MM.1S (cell line): ENCODE measurements around the gene TENM4.

ENCODE experiments used
- DNase-seq: peaks from one replicate; pipeline ENCODE4 v3.0.0-alpha.2; 2015
- H2AFZ ChIP-seq: fragments of 300-600 bp; sonication (generic); 2 replicates; pipeline ENCODE4 v1.6.0; 2016; ENCODE audit warnings: antibody characterized with exemption, low read length
- H3F3A ChIP-seq: fragments of 300-600 bp; sonication (generic); 2 replicates; pipeline ENCODE4 v1.6.1; 2016; ENCODE audit warnings: mild to moderate bottlenecking, antibody characterized with exemption, low read length, moderate library complexity, mixed read lengths; ENCODE audit not compliant: insufficient read depth
- H3K27ac ChIP-seq: fragments of 300-600 bp; sonication (generic); 2 replicates; pipeline ENCODE4 v1.5.1; 2016; ENCODE audit warnings: mild to moderate bottlenecking, low read length
- H3K27me3 ChIP-seq: fragments of 300-600 bp; sonication (generic); replicated peaks from 2 replicates; pipeline ENCODE4 v1.6.0; 2016; ENCODE audit warnings: low read length; ENCODE audit not compliant: insufficient read depth
- H3K36me3 ChIP-seq: fragments of 300-600 bp; sonication (generic); replicated peaks from 2 replicates; pipeline ENCODE4 v1.6.1; 2016; ENCODE audit warnings: mild to moderate bottlenecking, low read length, mixed read lengths; ENCODE audit not compliant: insufficient read depth
- H3K4me1 ChIP-seq: fragments of 300-600 bp; sonication (generic); 2 replicates; pipeline ENCODE4 v1.6.1; 2016; ENCODE audit warnings: low read length, mixed read lengths
- H3K4me2 ChIP-seq: fragments of 300-600 bp; sonication (generic); 2 replicates; pipeline ENCODE4 v1.6.0; 2016; ENCODE audit warnings: low read depth, low read length
- H3K4me3 ChIP-seq: fragments of 300-600 bp; sonication (generic); 2 replicates; pipeline ENCODE4 v1.5.1; 2016; ENCODE audit warnings: low read length, mixed read lengths
- H3K79me2 ChIP-seq: fragments of 300-600 bp; sonication (generic); 2 replicates; pipeline ENCODE4 v1.6.1; 2016; ENCODE audit warnings: mixed run types, low read length, mixed read lengths
- H3K9ac ChIP-seq: fragments of 300-600 bp; sonication (generic); 2 replicates; pipeline ENCODE4 v1.6.1; 2016; ENCODE audit warnings: low read length, mixed read lengths
- H3K9me2 ChIP-seq: fragments of 300-600 bp; sonication (generic); replicated peaks from 2 replicates; pipeline ENCODE4 v1.6.1; 2016; ENCODE audit warnings: mild to moderate bottlenecking, low read length, mixed read lengths; ENCODE audit not compliant: insufficient read depth
- H3K9me3 ChIP-seq: fragments of 300-600 bp; sonication (generic); replicated peaks from 2 replicates; pipeline ENCODE4 v1.6.1; 2016; ENCODE audit warnings: mild to moderate bottlenecking, low read length, mixed read lengths; ENCODE audit not compliant: insufficient read depth
- H4K20me1 ChIP-seq: fragments of 300-600 bp; sonication (generic); 2 replicates; pipeline ENCODE4 v1.6.1; 2016; ENCODE audit warnings: mild to moderate bottlenecking, low read length, moderate library complexity, mixed read lengths; ENCODE audit not compliant: insufficient read depth
- EZH2 ChIP-seq: fragments of 300-600 bp; sonication (generic); optimal IDR thresholded peaks from 2 replicates; pipeline ENCODE3; 2017; ENCODE audit warnings: low read depth, mild to moderate bottlenecking, antibody characterized with exemption, low read length, mixed read lengths
- EZH2phosphoT487 ChIP-seq: fragments of 300-600 bp; sonication (generic); IDR thresholded peaks from 2 replicates; pipeline ENCODE4 v1.6.1; 2018; ENCODE audit warnings: antibody characterized with exemption, low read length
- TF ChIP-seq, protein P1 (sequence below): fragments of 300-600 bp; sonication (generic); IDR thresholded peaks from 2 replicates; pipeline ENCODE4 v1.5.1; 2016; ENCODE audit warnings: antibody characterized with exemption, low read length, mixed read lengths

Gene TENM4

GRCh38 chr11:79045800-79046304 is 395.0 kb downstream of the TENM4 start:
- Histone ChIP-seq H3K27ac (no peak overlapping the region), H3K9me2 (no peaks in the 10 kb centered on the region), H3K4me3 (no peak overlapping the region), H3F3A (no peaks in the 10 kb centered on the region), H3K9ac (no peak overlapping the region), H3K79me2 (no peaks in the 10 kb centered on the region), H3K9me3 (no peaks in the 10 kb centered on the region), H3K27me3 (no peaks in the 10 kb centered on the region), H3K4me2 (no peak overlapping the region), H3K4me1 (no peaks in the 10 kb centered on the region), H3K36me3 (no peaks in the 10 kb centered on the region), H2AFZ (no peak overlapping the region), H4K20me1 (no peaks in the 10 kb centered on the region)
- DNase-seq = no peak
- TF ChIP-seq EZH2phosphoT487 (no peak), EZH2 (no peak)
- TF ChIP-seq, protein P1, sequence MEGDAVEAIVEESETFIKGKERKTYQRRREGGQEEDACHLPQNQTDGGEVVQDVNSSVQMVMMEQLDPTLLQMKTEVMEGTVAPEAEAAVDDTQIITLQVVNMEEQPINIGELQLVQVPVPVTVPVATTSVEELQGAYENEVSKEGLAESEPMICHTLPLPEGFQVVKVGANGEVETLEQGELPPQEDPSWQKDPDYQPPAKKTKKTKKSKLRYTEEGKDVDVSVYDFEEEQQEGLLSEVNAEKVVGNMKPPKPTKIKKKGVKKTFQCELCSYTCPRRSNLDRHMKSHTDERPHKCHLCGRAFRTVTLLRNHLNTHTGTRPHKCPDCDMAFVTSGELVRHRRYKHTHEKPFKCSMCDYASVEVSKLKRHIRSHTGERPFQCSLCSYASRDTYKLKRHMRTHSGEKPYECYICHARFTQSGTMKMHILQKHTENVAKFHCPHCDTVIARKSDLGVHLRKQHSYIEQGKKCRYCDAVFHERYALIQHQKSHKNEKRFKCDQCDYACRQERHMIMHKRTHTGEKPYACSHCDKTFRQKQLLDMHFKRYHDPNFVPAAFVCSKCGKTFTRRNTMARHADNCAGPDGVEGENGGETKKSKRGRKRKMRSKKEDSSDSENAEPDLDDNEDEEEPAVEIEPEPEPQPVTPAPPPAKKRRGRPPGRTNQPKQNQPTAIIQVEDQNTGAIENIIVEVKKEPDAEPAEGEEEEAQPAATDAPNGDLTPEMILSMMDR = no peak

- TF ChIP-seq, protein P1 = no peak
- TF ChIP-seq EZH2 = no peak
- TF ChIP-seq EZH2phosphoT487 = no peak
These were observed 395.6 kb downstream of the TENM4 start for GRCh38 chr11:79045018-79045799.

DNA sequence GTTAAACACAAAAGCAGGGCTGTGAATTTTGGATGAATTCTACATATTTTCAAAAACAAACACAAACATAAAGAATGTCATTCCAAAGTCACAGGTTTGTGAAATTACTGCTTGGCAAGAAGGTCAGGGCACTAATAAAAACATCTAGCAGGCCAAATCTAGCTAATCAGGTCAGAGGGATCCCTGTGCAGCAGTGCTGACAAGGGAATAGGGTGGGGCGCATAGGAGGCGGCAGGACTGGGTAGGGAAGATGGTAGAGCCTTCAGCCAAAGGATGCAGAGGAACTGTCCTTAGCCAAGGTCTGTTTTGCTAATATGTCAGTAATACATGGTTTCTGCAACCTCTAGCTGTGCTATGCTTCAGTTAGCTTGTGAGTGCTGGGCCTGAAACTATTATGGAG is 396.6 kb downstream of the TENM4 start:
- DNase-seq = no peak
- Histone ChIP-seq H3K4me2 (no peak overlapping the region), H3K9me2 (no peaks in the 10 kb centered on the region), H3K27me3 (no peaks in the 10 kb centered on the region), H3F3A (no peaks in the 10 kb centered on the region), H3K36me3 (no peaks in the 10 kb centered on the region), H2AFZ (no peak overlapping the region), H3K4me1 (no peaks in the 10 kb centered on the region), H3K9me3 (no peaks in the 10 kb centered on the region), H3K9ac (no peak overlapping the region), H3K27ac (no peak overlapping the region), H4K20me1 (no peaks in the 10 kb centered on the region), H3K4me3 (no peak overlapping the region), H3K79me2 (no peaks in the 10 kb centered on the region)
- TF ChIP-seq EZH2phosphoT487 (no peak), EZH2 (no peak)
- TF ChIP-seq, protein P1 = no peak

More at GRCh38 chr11:79045018-79045799, 395.6 kb downstream of the TENM4 start:
- no peaks in the 10 kb centered on the region for H3K36me3 ChIP-seq
- no peak overlapping the region for H3K27ac ChIP-seq
- H3F3A ChIP-seq = no peaks in the 10 kb centered on the region
- no peak overlapping the region for H2AFZ ChIP-seq
- no peak overlapping the region for H3K9ac ChIP-seq
- no peaks in the 10 kb centered on the region for H4K20me1 ChIP-seq
- no peaks in the 10 kb centered on the region for H3K9me3 ChIP-seq
- no peaks in the 10 kb centered on the region for H3K4me1 ChIP-seq
- no peaks in the 10 kb centered on the region for H3K9me2 ChIP-seq
- no peak for DNase-seq
- no peak overlapping the region for H3K4me3 ChIP-seq
- H3K4me2 ChIP-seq = no peak overlapping the region
- no peaks in the 10 kb centered on the region for H3K79me2 ChIP-seq
- H3K27me3 ChIP-seq = no peaks in the 10 kb centered on the region
